Lower leg skin (tissue), 4 donors: Measurements from ENCODE around the gene EIPR1. TPM values are rescaled to one million over a fixed set of nuclear protein-coding genes. Genes with fewer than 3 reads are reported as not detected.

Experiments used
- DNase-seq, 2 donors: peaks; one replicate each; pipeline ENCODE4 v3.0.0-alpha.2; 2019; ENCODE audit warnings: low spot score in 2 of 2
- H3K4me3 ChIP-seq: fragments of 200-600 bp; sonication (generic); 2 replicates; pipeline ENCODE4 v1.5.1; 2017; ENCODE audit warnings: mild to moderate bottlenecking, low read depth; ENCODE audit not compliant: poor library complexity, severe bottlenecking
- POLR2A ChIP-seq, 2 donors: fragments of 450-650 bp; IDR thresholded peaks; one replicate each; pipeline ENCODE4 v1.6.1; 2016 to 2017; ENCODE audit warnings: antibody characterized with exemption in 2 of 2, mild to moderate bottlenecking in 1 of 2, moderate library complexity in 1 of 2
- WGBS, 2 donors: methylation state at CpG; one replicate each; pipeline ENCODE4 v1.1.5; 2018; 5-methylcytosine and 5-hydroxymethylcytosine counted together
- intact Hi-C: fragments of 100-400 bp; cut with DNase I; formaldehyde crosslinking; loops from one replicate; pipeline ENCODE4 v1.15.0; 2023; ENCODE audit warnings: low total_unique reads
- total RNA-seq, 4 donors: library from RNA; depleted of rRNA; stranded (reverse); fragments of >200 nt; gene quantifications; one replicate each; pipeline ENCODE4 v1.1.0, GENCODE V29; 2016
- TF ChIP-seq, protein P1 (sequence below), 3 donors: fragments of 450-650 bp; IDR thresholded peaks; one replicate each; pipeline ENCODE4 v1.5.1; 2016; ENCODE audit warnings: antibody characterized with exemption in 3 of 3, mild to moderate bottlenecking in 3 of 3, moderate library complexity in 2 of 3

The EIPR1 gene
- total RNA-seq, 4 donors from 2014 or later, result 11.8 to 44.7 (median 26.9) TPM

DNA sequence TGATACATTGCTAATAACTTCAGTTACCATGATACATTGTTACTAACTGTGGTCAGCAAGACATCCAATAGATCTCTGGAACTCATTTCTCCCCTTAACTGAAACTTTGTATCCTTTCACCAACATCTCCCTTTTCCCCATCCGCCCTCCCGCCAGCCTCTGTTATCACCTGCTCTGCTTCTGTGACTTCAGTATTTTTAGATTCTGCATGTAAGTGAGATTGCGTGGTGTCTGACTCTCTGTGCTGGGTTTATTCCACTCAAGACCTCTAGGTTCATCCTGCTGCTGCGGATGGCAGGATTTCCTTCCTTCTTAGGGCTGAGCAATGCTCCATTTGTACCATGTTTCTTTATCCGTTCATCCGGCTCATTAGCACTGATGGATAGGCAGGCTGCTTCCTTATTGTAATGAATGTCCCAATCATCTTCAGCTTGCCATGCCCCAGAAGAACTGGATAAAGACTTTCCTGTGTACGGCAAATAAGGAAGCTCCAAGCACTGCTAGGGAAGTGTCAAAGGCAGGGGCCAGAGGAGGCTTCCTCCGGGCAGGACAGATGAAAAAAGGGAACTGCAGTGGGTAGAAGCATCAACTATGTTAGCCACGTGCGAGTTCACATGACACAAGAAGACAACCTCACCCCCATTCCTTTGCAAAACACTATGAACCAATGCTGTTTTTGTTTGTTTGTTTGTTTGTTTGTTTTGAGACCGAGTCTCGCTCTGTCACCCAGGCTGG, 113.4 kb downstream of the EIPR1 start:
- WGBS, 2 donors, result 80 to 83% methylated on average over 12 of the region's 12 CpGs
- DNase-seq, result peak in 1 of 2 donors; percentile 31
- TF ChIP-seq, protein P1, sequence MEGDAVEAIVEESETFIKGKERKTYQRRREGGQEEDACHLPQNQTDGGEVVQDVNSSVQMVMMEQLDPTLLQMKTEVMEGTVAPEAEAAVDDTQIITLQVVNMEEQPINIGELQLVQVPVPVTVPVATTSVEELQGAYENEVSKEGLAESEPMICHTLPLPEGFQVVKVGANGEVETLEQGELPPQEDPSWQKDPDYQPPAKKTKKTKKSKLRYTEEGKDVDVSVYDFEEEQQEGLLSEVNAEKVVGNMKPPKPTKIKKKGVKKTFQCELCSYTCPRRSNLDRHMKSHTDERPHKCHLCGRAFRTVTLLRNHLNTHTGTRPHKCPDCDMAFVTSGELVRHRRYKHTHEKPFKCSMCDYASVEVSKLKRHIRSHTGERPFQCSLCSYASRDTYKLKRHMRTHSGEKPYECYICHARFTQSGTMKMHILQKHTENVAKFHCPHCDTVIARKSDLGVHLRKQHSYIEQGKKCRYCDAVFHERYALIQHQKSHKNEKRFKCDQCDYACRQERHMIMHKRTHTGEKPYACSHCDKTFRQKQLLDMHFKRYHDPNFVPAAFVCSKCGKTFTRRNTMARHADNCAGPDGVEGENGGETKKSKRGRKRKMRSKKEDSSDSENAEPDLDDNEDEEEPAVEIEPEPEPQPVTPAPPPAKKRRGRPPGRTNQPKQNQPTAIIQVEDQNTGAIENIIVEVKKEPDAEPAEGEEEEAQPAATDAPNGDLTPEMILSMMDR (IDR thresholded peaks at IDR 0.05), result no peak
- TF ChIP-seq POLR2A (IDR thresholded peaks at IDR 0.05), result no peak
- H3K4me3 ChIP-seq, result no peak overlapping the region
- intact Hi-C loops, result no loop called here

DNA sequence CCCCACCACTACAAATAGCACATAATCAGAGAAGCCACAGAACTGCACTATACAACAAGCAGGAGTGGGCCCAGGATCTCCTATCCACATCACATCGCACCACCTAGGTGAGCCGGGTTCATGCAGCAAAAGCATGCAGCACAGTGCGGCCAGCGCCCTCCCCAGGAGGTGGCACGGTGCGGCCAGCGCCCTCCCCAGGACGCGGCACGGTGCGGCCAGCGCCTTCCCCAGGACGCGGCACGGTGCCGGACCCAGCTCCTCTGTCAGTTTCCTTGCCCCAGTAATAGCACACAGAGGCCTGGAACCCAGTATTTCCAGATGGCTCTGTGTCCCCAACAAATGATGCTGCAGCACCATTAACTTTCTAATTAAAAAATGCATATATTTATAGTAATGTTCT, 114.1 kb downstream of the EIPR1 start:
- no peak overlapping the region for H3K4me3 ChIP-seq
- intact Hi-C loops, result no loop called here
- no peak for TF ChIP-seq POLR2A (IDR thresholded peaks at IDR 0.05)
- TF ChIP-seq, protein P1 (IDR thresholded peaks at IDR 0.05), result no peak
- no peak for DNase-seq
- WGBS, 2 donors, result 95 to 96% methylated on average over 16 of the region's 16 CpGs

DNA sequence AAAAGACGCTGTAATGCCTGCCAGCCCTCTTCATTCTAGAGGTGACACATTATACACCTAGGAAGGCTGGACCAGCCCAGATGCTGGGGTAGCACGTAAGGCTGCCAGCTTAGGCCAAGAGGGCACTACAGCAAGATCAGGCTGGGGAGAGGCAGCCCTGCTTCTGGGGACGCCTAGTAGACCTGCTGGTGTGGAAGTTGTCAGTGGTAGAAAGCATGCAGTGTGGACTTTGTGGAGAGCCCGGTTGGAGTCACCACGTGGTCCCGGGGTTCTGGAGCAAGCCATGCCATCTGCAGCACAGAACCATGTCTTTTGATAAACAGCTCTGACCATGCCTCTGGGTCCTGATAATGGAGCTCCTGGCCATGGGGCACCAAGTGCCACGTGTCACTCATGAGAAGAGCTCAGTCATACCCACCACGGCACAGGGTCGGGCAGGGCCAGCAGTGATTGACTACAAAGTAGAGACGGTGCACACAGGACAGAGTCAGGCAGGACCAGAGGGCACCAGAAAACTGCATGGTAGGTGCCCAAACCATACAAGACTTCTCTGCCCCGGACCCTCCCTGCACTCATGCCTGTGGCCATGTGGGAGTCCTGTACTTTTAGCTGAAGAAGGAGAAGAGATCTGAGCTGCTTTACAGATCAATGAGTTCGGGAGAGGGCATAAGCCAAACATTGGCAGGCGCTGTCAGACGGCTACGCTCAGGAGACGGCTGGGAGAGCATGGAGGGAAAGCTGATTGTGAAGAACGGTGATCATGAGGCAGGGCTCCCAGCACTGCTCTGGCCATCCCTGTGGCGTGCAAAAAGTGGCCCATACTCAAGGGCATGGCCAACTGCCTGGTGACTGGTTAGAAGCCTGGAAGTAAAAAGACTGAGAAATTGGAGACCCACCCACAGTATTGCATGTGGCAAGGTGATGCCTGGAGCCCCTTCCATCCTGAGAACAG, 114.9 kb downstream of the EIPR1 start:
- no peak for DNase-seq
- H3K4me3 ChIP-seq, result no peak overlapping the region
- 90 to 96% methylated on average over 17 to 18 of the region's 18 CpGs for WGBS, 2 donors
- TF ChIP-seq, protein P1 (IDR thresholded peaks at IDR 0.05), result no peak
- TF ChIP-seq POLR2A (IDR thresholded peaks at IDR 0.05), result no peak
- intact Hi-C loops, result no loop called here

DNA sequence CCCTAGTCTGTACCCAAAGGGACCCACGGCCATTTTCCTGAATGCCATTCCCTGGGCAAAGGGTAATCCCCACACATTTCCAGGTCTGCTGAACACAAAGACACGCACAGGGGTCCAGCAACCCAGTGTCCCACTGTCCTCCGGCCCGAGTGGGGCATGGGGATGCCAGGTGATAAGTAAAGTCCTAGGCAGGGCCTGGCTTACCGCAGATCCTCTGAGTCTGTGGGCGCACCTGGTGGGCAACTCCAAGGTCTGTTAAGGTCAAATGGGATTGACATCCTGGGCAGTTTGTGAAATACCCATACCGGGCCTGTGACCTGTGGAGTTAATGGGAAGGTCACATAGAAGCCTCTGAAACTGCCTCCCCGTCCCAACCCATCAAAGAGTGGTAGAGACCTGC, 116.1 kb downstream of the EIPR1 start:
- intact Hi-C loops, result no loop called here
- no peak overlapping the region for H3K4me3 ChIP-seq
- DNase-seq, result no peak
- 96 to 98% methylated on average over 5 to 8 of the region's 8 CpGs for WGBS, 2 donors
- TF ChIP-seq, protein P1 (IDR thresholded peaks at IDR 0.05), result no peak
- no peak for TF ChIP-seq POLR2A (IDR thresholded peaks at IDR 0.05)

DNA sequence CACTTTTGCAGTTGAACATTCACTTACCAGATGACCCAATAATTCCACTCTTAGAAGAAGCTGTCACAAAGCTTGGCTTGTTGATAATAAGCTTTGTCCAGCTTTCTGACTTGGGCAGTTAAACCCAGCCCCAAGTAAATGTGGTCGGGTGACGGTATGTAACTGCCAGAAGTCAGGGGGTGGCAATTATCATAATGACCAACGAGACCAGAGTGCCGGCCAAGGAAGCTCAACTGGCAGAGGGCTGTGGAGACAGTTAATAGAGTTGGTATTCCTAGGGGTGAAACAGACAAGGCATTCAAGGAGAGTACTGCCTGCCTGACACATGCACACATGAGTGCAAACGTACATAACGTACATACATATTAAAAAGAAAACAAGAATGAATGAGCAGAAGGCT, 116.7 kb downstream of the EIPR1 start:
- 76 to 87% methylated on average over 6 of the region's 6 CpGs for WGBS, 2 donors
- TF ChIP-seq POLR2A (IDR thresholded peaks at IDR 0.05), result no peak
- TF ChIP-seq, protein P1 (IDR thresholded peaks at IDR 0.05), result no peak
- H3K4me3 ChIP-seq, result no peak overlapping the region
- intact Hi-C loops, result no loop called here
- no peak for DNase-seq
